HCT116 (cell line): ENCODE measurements around the gene SLAMF8. TPM values are rescaled to one million over a fixed set of nuclear protein-coding genes. Genes with fewer than 3 reads are reported as not detected.
A peak's percentile ranks its signal among the peaks of the same experiment; 100 is the strongest.

Experiments
- ATAC-seq: fragments of 200-7000 bp; cut with Tn5 transposase; 2 replicates; pipeline ENCODE4 v1.9.1; 2020; ENCODE audit warnings: mild to moderate bottlenecking, moderate library complexity
- BruUV-seq: library from RNA; stranded (reverse); fragments of 400-500 nt; replicated peaks from 2 replicates; lab custom pipeline; 2021; lab: Mats Ljungman, UMichigan
- CTCF ChIA-PET: fragments of 300-600 bp; sonication (Branson Sonifier 250); formaldehyde crosslinking; loops from one replicate; lab custom pipeline; 2021; ENCODE audit warnings: antibody characterized with exemption; lab: Charles Lee
- POLR2A ChIA-PET: fragments of 300-600, 350-600 bp; sonication (Branson Sonifier 250); formaldehyde crosslinking; loops from one replicate; lab custom pipeline; 2021; ENCODE audit warnings: antibody characterized with exemption; lab: Charles Lee
- RAD21 ChIA-PET, 2 experiments: fragments of 300-600 bp; sonication (Branson Sonifier 250); formaldehyde crosslinking; loops; one replicate each; lab custom pipeline; 2023; ENCODE audit warnings: low total read pairs in 2 of 2; ENCODE audit not compliant: uncharacterized antibody in 2 of 2, unreplicated experiment in 2 of 2, low non-redundant PET in 1 of 2; lab: Charles Lee
- DNase-seq: peaks from one replicate; pipeline ENCODE4 v3.0.0-alpha.2; 2010; ENCODE audit warnings: low read depth, low spot score
- H2AFZ ChIP-seq: fragments of 200-600 bp; shearing (Covaris generic), sonication (generic); 2 replicates; pipeline ENCODE4 v1.6.1; 2017; ENCODE audit warnings: low read depth, mixed run types, mixed read lengths, antibody characterized with exemption, low read length; ENCODE audit not compliant: poor library complexity, severe bottlenecking
- H3K27ac ChIP-seq: 2 replicates; pipeline ENCODE4 v1.5.1; 2012; ENCODE audit warnings: low read depth, low read length
- H3K27me3 ChIP-seq: fragments of 200-600 bp; sonication (generic); 2 replicates; pipeline ENCODE4 v1.6.1; 2016; ENCODE audit warnings: mixed run types, low read length, mixed read lengths; ENCODE audit not compliant: insufficient read depth
- H3K36me3 ChIP-seq, 2 experiments: fragments of 200-500 bp in 1 of 2; fragments of 200-600 bp in 1 of 2; sonication (Bioruptor generic) in 1 of 2; sonication (generic) in 1 of 2; 2 replicates each; pipeline versions ENCODE4 v1.5.1 to v1.6.1; 2014 to 2016; ENCODE audit warnings: low read length in 2 of 2, inconsistent platforms in 1 of 2, mixed read lengths in 1 of 2, mixed run types in 1 of 2; ENCODE audit not compliant: insufficient read depth in 2 of 2, control insufficient read depth in 1 of 2
- H3K4me1 ChIP-seq, 2 experiments: fragments of 200-600 bp in 1 of 2; sonication (generic) in 1 of 2; 2 replicates each; pipeline versions ENCODE4 v1.5.1 to v1.6.1; 2012 to 2017; ENCODE audit warnings: low read length in 2 of 2, inconsistent platforms in 1 of 2, mild to moderate bottlenecking in 1 of 2, mixed read lengths in 1 of 2, mixed run types in 1 of 2, moderate library complexity in 1 of 2; ENCODE audit not compliant: insufficient read depth in 2 of 2, control insufficient read depth in 1 of 2
- H3K4me2 ChIP-seq: fragments of 200-600 bp; sonication (generic); 2 replicates; pipeline ENCODE4 v1.6.1; 2017; ENCODE audit warnings: mixed run types, low read length, mixed read lengths
- H3K4me3 ChIP-seq, 2 experiments: fragments of 200-600 bp in 1 of 2; sonication (generic) in 1 of 2; replicated peaks in 1 of 2; 2 replicates each; pipeline ENCODE4 v1.5.1; 2011 to 2016; ENCODE audit warnings: low read length in 2 of 2, control low read depth in 1 of 2, low read depth in 1 of 2, mild to moderate bottlenecking in 1 of 2, mixed read lengths in 1 of 2, mixed run types in 1 of 2
- H3K79me2 ChIP-seq: fragments of 200-600 bp; sonication (generic); 2 replicates; pipeline ENCODE4 v1.6.1; 2017; ENCODE audit warnings: mild to moderate bottlenecking, mixed run types, low read length, moderate library complexity, mixed read lengths; ENCODE audit not compliant: insufficient read depth
- H3K9ac ChIP-seq: fragments of 200-600 bp; sonication (generic); 2 replicates; pipeline ENCODE4 v1.6.1; 2016; ENCODE audit warnings: low read length, mixed read lengths
- H3K9me2 ChIP-seq: fragments of 200-600 bp; sonication (generic), shearing (Covaris generic); 2 replicates; pipeline ENCODE4 v1.6.1; 2017; ENCODE audit warnings: mixed run types, mild to moderate bottlenecking, moderate library complexity; ENCODE audit not compliant: insufficient read depth
- H3K9me3 ChIP-seq, 2 experiments: fragments of 200-500 bp in 1 of 2; fragments of 200-600 bp in 1 of 2; sonication (Bioruptor generic) in 1 of 2; sonication (generic) in 1 of 2; 2 replicates each; pipeline ENCODE4 v1.6.1; 2014 to 2017; ENCODE audit warnings: low read length in 2 of 2, mixed read lengths in 2 of 2, inconsistent platforms in 1 of 2, low read depth in 1 of 2, mild to moderate bottlenecking in 1 of 2, mixed run types in 1 of 2, moderate library complexity in 1 of 2; ENCODE audit not compliant: control insufficient read depth in 1 of 2, insufficient read depth in 1 of 2
- H4K20me1 ChIP-seq: fragments of 200-600 bp; sonication (generic), shearing (Covaris generic); 2 replicates; pipeline ENCODE4 v1.6.1; 2017; ENCODE audit warnings: mixed run types, mild to moderate bottlenecking, moderate library complexity; ENCODE audit not compliant: insufficient read depth
- CBX3 ChIP-seq: IDR thresholded peaks from 2 replicates; pipeline ENCODE4 v1.6.1; 2012; ENCODE audit warnings: low read depth
- CEBPB ChIP-seq: IDR thresholded peaks from 2 replicates; pipeline ENCODE4 v1.6.1; 2012; ENCODE audit warnings: low read depth
- ELF1 ChIP-seq: IDR thresholded peaks from 2 replicates; pipeline ENCODE4 v1.6.1; 2012; ENCODE audit warnings: low read depth, borderline replicate concordance
- EZH2 ChIP-seq: fragments of 200-600 bp; sonication (generic); IDR thresholded peaks from 2 replicates; pipeline ENCODE4 v1.6.1; 2017; ENCODE audit warnings: antibody characterized with exemption, mixed run types
- FOSL1 ChIP-seq: IDR thresholded peaks from 2 replicates; pipeline ENCODE4 v1.6.1; 2012; ENCODE audit warnings: low read depth
- POLR2A ChIP-seq: IDR thresholded peaks from 2 replicates; pipeline ENCODE4 v1.7.0; 2011; ENCODE audit warnings: borderline replicate concordance; ENCODE audit not compliant: insufficient read depth, insufficient read length; ENCODE audit errors: extremely low read depth
- POLR2AphosphoS5 ChIP-seq: IDR thresholded peaks from 2 replicates; pipeline ENCODE4 v1.6.1; 2011; ENCODE audit warnings: mild to moderate bottlenecking, low read depth, low read length, moderate library complexity
- RAD21 ChIP-seq: IDR thresholded peaks from 2 replicates; pipeline ENCODE4 v1.6.1; 2012; ENCODE audit warnings: low read depth, mild to moderate bottlenecking
- SRF ChIP-seq: IDR thresholded peaks from 2 replicates; pipeline ENCODE4 v1.6.1; 2012; ENCODE audit warnings: low read depth
- TCF7L2 ChIP-seq: IDR thresholded peaks from 2 replicates; pipeline ENCODE4 v1.7.0; 2011; ENCODE audit warnings: borderline replicate concordance, inconsistent platforms; ENCODE audit not compliant: insufficient read depth, insufficient read length; ENCODE audit errors: extremely low read depth
- intact Hi-C: fragments of 100-400 bp; cut with micrococcal nuclease; formaldehyde crosslinking; loops from 2 replicates; pipeline ENCODE4 v1.10.0; 2022
- total RNA-seq: library from RNA; stranded (reverse); gene quantifications from one replicate; pipeline ENCODE4 v1.2.1, GENCODE V29; 2021; ENCODE audit not compliant: unreplicated experiment
- TF ChIP-seq, protein P1 (sequence below): IDR thresholded peaks from 2 replicates; pipeline ENCODE4 v1.6.1; 2012
- TF ChIP-seq, protein P2 (sequence below): IDR thresholded peaks from 2 replicates; pipeline ENCODE4 v1.6.1; 2012

The SLAMF8 gene
- total RNA-seq, 1 experiment from 2014 or later, result not detected

DNA sequence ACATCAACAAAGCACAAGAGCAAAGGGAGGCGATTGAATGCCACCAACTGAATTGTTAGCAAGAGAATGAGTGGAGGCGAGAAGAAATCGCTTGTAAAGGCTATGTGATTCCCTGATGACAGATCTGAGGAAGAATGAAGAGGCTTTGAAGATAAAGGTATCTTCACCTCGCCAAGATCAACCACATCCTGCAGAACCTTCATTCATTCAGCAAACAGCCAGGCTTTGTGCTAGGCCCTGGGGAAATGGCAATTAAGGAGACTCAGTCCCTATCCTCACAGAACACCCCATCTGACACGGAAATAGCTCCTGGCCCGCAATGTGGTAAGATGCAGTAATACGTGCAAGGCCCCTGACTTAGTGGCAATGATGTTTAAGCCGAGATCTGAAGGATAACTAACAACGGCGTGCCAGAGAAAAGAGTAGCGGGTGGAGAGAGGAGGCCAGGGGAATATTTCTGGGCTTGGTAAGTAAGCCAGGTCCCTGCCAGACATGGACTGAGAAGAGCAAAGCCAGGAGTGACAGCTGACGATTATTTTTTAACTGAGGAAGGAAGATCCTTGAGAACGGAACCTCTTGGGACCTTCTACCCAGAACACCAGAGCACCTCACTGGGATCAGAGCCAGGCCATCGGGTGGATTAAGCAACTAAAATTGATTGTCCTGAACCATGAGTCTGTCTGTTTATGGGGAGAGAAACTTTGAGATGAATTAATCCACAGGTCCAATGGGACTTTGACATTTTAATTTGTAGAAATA, 40.4 kb downstream of the SLAMF8 start:
- ATAC-seq (no peak), DNase-seq (no peak)
- CTCF ChIA-PET, result interaction anchor here (0.6 to 1.0 kb wide), 2 partner anchors 24 to 453 kb away, joined by 3 to 4 read pairs; no protein-coding TSS in a partner anchor
- no peaks in the 10 kb centered on the region for H3K9me2 ChIP-seq
- no peaks in the 10 kb centered on the region for H3K79me2 ChIP-seq
- POLR2A ChIA-PET, result no interaction called here
- no peak overlapping the region for H3K27ac ChIP-seq
- H3K4me3 ChIP-seq, result no peak overlapping the region
- TF ChIP-seq EZH2, result no peak
- TF ChIP-seq RAD21, result no peak
- TF ChIP-seq, protein P1, sequence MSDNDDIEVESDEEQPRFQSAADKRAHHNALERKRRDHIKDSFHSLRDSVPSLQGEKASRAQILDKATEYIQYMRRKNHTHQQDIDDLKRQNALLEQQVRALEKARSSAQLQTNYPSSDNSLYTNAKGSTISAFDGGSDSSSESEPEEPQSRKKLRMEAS, result no peak
- TF ChIP-seq ELF1, result no peak
- no peak for TF ChIP-seq SRF
- no peak for TF ChIP-seq TCF7L2
- TF ChIP-seq CEBPB, result no peak
- TF ChIP-seq CBX3, result no peak
- TF ChIP-seq POLR2AphosphoS5, result no peak
- no peak for TF ChIP-seq POLR2A
- no peak for TF ChIP-seq FOSL1
- TF ChIP-seq, protein P2, sequence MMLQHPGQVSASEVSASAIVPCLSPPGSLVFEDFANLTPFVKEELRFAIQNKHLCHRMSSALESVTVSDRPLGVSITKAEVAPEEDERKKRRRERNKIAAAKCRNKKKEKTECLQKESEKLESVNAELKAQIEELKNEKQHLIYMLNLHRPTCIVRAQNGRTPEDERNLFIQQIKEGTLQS, result no peak
- H3K9ac ChIP-seq, result no peak overlapping the region
- H2AFZ ChIP-seq, result no peak overlapping the region
- no TSS peak for BruUV-seq
- no peaks in the 10 kb centered on the region; the same call in 1 of the 2 replicates for H3K27me3 ChIP-seq
- intact Hi-C loops, result no loop called here
- peak overlapping the region; percentile 60; the same call in 1 of the 2 replicates for H3K4me2 ChIP-seq
- H3K36me3 ChIP-seq, result no peaks in the 10 kb centered on the region
- RAD21 ChIA-PET, result no interaction called here
- H4K20me1 ChIP-seq, result no peaks in the 10 kb centered on the region
- H3K9me3 ChIP-seq, result no peaks in the 10 kb centered on the region
- peaks cover 29 to 57% of the 10 kb centered on the region in 2 experiments for H3K4me1 ChIP-seq
